Effector memory CD4-positive, alpha-beta T cell (primary cell): ENCODE results near the gene MYL2.

Experiments
- DNase-seq, 3 donors: peaks; one replicate each; pipeline ENCODE4 v3.0.0-alpha.2; 2020
- H3K27ac ChIP-seq: 2 replicates; pipeline ENCODE4 v1.7.0; 2013; ENCODE audit warnings: mild to moderate bottlenecking, low read length, moderate library complexity; ENCODE audit not compliant: insufficient read depth, poor library complexity, severe bottlenecking
- H3K27me3 ChIP-seq: replicated peaks from 2 replicates; pipeline ENCODE4 v1.7.0; 2013; ENCODE audit warnings: mild to moderate bottlenecking, low read length; ENCODE audit not compliant: insufficient read depth, control insufficient read depth, poor library complexity, severe bottlenecking
- H3K36me3 ChIP-seq: 2 replicates; pipeline ENCODE4 v1.7.0; 2013; ENCODE audit warnings: mild to moderate bottlenecking, low read length, moderate library complexity; ENCODE audit not compliant: control insufficient read depth, insufficient read depth
- H3K4me1 ChIP-seq: 2 replicates; pipeline ENCODE4 v1.7.0; 2013; ENCODE audit warnings: low read length, mild to moderate bottlenecking; ENCODE audit not compliant: control insufficient read depth, insufficient read depth, poor library complexity, severe bottlenecking
- H3K4me3 ChIP-seq: 2 replicates; pipeline ENCODE4 v1.7.0; 2013; ENCODE audit warnings: low read length, low read depth, mild to moderate bottlenecking; ENCODE audit not compliant: insufficient read depth, poor library complexity, severe bottlenecking
- H3K9me3 ChIP-seq: 2 replicates; pipeline ENCODE4 v1.7.0; 2013; ENCODE audit warnings: mild to moderate bottlenecking, low read length, moderate library complexity; ENCODE audit not compliant: control insufficient read depth

Gene MYL2

GRCh38 chr12:110941391-110941790, 21.0 kb upstream of the MYL2 start:
- H3K27me3 ChIP-seq, result no peaks in the 10 kb centered on the region
- no peak overlapping the region for H3K4me3 ChIP-seq
- H3K27ac ChIP-seq, result no peak overlapping the region
- no peaks in the 10 kb centered on the region for H3K9me3 ChIP-seq
- DNase-seq, result no peak
- H3K36me3 ChIP-seq, result no peaks in the 10 kb centered on the region
- no peaks in the 10 kb centered on the region for H3K4me1 ChIP-seq

GRCh38 chr12:110940933-110941332, 20.6 kb upstream of the MYL2 start:
- no peaks in the 10 kb centered on the region for H3K4me1 ChIP-seq
- no peak overlapping the region for H3K27ac ChIP-seq
- H3K4me3 ChIP-seq, result no peak overlapping the region
- DNase-seq, result no peak
- no peaks in the 10 kb centered on the region for H3K9me3 ChIP-seq
- no peaks in the 10 kb centered on the region for H3K27me3 ChIP-seq
- no peaks in the 10 kb centered on the region for H3K36me3 ChIP-seq

- no peak for DNase-seq
- Histone ChIP-seq H3K27me3 (no peaks in the 10 kb centered on the region), H3K27ac (no peak overlapping the region), H3K36me3 (no peaks in the 10 kb centered on the region), H3K4me3 (no peak overlapping the region), H3K9me3 (no peaks in the 10 kb centered on the region), H3K4me1 (no peaks in the 10 kb centered on the region)
These were observed 19.9 kb upstream of the MYL2 start for GRCh38 chr12:110940296-110940695.

GRCh38 chr12:110937104-110937641, 16.8 kb upstream of the MYL2 start:
- Histone ChIP-seq H3K27me3 (no peaks in the 10 kb centered on the region), H3K9me3 (no peaks in the 10 kb centered on the region), H3K27ac (no peak overlapping the region), H3K36me3 (no peaks in the 10 kb centered on the region), H3K4me1 (no peaks in the 10 kb centered on the region), H3K4me3 (no peak overlapping the region)
- DNase-seq, result peak; percentile 4 to 34 (median 16)

GRCh38 chr12:110936367-110937103, 16.2 kb upstream of the MYL2 start:
- H3K4me1 ChIP-seq, result no peaks in the 10 kb centered on the region
- no peak overlapping the region for H3K27ac ChIP-seq
- DNase-seq, result no peak

GRCh38 chr12:110935588-110935987, 15.2 kb upstream of the MYL2 start:
- Histone ChIP-seq H3K27ac (no peak overlapping the region), H3K4me3 (no peak overlapping the region), H3K9me3 (no peaks in the 10 kb centered on the region), H3K27me3 (no peaks in the 10 kb centered on the region), H3K36me3 (no peaks in the 10 kb centered on the region), H3K4me1 (no peaks in the 10 kb centered on the region)
- no peak for DNase-seq

More at GRCh38 chr12:110936367-110937103, 16.2 kb upstream of the MYL2 start:
- no peaks in the 10 kb centered on the region for H3K9me3 ChIP-seq
- H3K4me3 ChIP-seq, result no peak overlapping the region
- no peaks in the 10 kb centered on the region for H3K27me3 ChIP-seq
- no peaks in the 10 kb centered on the region for H3K36me3 ChIP-seq

GRCh38 chr12:110934093-110934852, 13.9 kb upstream of the MYL2 start:
- no peaks in the 10 kb centered on the region for H3K4me1 ChIP-seq
- H3K36me3 ChIP-seq, result no peaks in the 10 kb centered on the region
- no peak overlapping the region for H3K4me3 ChIP-seq
- H3K27ac ChIP-seq, result no peak overlapping the region
- DNase-seq, result no peak
- H3K9me3 ChIP-seq, result no peaks in the 10 kb centered on the region
- H3K27me3 ChIP-seq, result no peaks in the 10 kb centered on the region

GRCh38 chr12:110933326-110933974, 13.1 kb upstream of the MYL2 start:
- Histone ChIP-seq H3K4me3 (no peak overlapping the region), H3K27ac (no peak overlapping the region), H3K4me1 (no peaks in the 10 kb centered on the region), H3K27me3 (no peaks in the 10 kb centered on the region), H3K36me3 (no peaks in the 10 kb centered on the region), H3K9me3 (no peaks in the 10 kb centered on the region)
- DNase-seq, result no peak

- no peaks in the 10 kb centered on the region for H3K4me1 ChIP-seq
- H3K4me3 ChIP-seq, result no peak overlapping the region
- H3K27me3 ChIP-seq, result no peaks in the 10 kb centered on the region
- H3K9me3 ChIP-seq, result no peaks in the 10 kb centered on the region
- no peaks in the 10 kb centered on the region for H3K36me3 ChIP-seq
- no peak for DNase-seq
- H3K27ac ChIP-seq, result no peak overlapping the region
These were observed 11.7 kb upstream of the MYL2 start for GRCh38 chr12:110932046-110932445.

GRCh38 chr12:110931315-110931728, 10.9 kb upstream of the MYL2 start:
- Histone ChIP-seq H3K27me3 (no peaks in the 10 kb centered on the region), H3K36me3 (no peaks in the 10 kb centered on the region), H3K4me3 (no peak overlapping the region), H3K9me3 (no peaks in the 10 kb centered on the region), H3K27ac (no peak overlapping the region), H3K4me1 (no peaks in the 10 kb centered on the region)
- DNase-seq, result no peak
